ENCODE measurements around the gene MAPKAP1. TPM values are rescaled to one million over a fixed set of nuclear protein-coding genes. Genes with fewer than 3 reads are reported as not detected.

MAPKAP1 gene
- total RNA-seq, 2 experiments from 2014 or later = 66.2 to 78.8 TPM

DNA sequence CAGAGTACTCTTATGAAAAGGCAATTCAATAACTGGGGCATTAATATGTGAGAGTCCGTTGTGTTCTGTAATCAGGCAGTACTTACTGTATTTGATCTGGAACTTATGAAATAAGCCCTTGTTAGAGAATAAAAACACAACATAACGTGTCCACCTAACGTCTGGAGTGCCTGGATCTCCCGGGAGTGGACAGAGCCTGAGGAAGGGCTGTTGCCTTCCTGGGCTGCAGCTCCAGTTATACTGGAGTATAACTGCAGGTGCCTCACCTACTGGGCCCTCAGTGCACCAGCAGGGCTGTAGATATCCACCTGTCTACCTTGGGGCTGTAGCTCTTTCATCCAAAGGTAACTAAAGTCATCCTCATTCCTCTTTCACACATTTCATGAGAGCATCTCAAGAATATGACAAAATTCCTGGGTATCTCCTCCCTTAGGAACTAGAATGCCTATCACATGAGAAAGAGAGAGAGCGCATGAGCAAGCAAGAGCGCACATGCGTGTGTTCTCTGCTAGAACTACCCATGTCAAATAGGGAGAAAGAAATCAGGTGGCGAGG is 245.3 kb downstream of the MAPKAP1 start:
- no TSS peak for BruUV-seq (replicated peaks)
- H3K9me3 ChIP-seq (ENCODE audit: low read length) = peaks cover 7% of the 10 kb centered on the region; the same call in 1 of the 2 replicates
- H3K4me3 ChIP-seq (ENCODE audit: low read depth, low read length, poor library complexity, severe bottlenecking) = no peak overlapping the region
- no peak overlapping the region for H3K4me2 ChIP-seq (ENCODE audit: low read length)
- ChIA-PET POLR2A (no interaction called here), CTCF (ENCODE audit: unreplicated experiment) (no interaction called here)
- no peak overlapping the region for H2AFZ ChIP-seq (ENCODE audit: low read length)
- TF ChIP-seq CTCF (conservative IDR thresholded peaks at IDR 0.05; ENCODE audit: low read length) (no peak), EZH2phosphoT487 (IDR thresholded peaks at IDR 0.05; ENCODE audit: borderline replicate concordance, low read depth, low read length) (no peak)
- H3K79me2 ChIP-seq (ENCODE audit: insufficient read depth, low read depth, low read length) = no peaks in the 10 kb centered on the region
- H4K20me1 ChIP-seq (ENCODE audit: insufficient read depth, low read length) = no peaks in the 10 kb centered on the region
- no peaks in the 10 kb centered on the region for H3K4me1 ChIP-seq (ENCODE audit: insufficient read depth, low read length, poor library complexity, severe bottlenecking)
- intact Hi-C loops (cut with micrococcal nuclease; ENCODE audit: unreplicated experiment) = no loop called here
- peaks cover 8% of the 10 kb centered on the region for H3K36me3 ChIP-seq (ENCODE audit: insufficient read depth, low read length)
- no peak overlapping the region for H3K27ac ChIP-seq (ENCODE audit: low read depth, low read length, poor library complexity, severe bottlenecking)
- DNase-seq (ENCODE audit: low spot score) = no peak
- no peaks in the 10 kb centered on the region for H3K9me2 ChIP-seq (ENCODE audit: insufficient read depth, low read length)

- no peaks in the 10 kb centered on the region for H4K20me1 ChIP-seq (ENCODE audit: insufficient read depth, low read length)
- no peak for DNase-seq (ENCODE audit: low spot score)
- intact Hi-C loops (cut with micrococcal nuclease; ENCODE audit: unreplicated experiment) = no loop called here
- H3K9me2 ChIP-seq (ENCODE audit: insufficient read depth, low read length) = no peaks in the 10 kb centered on the region
- no peak overlapping the region for H3K4me3 ChIP-seq (ENCODE audit: low read depth, low read length, poor library complexity, severe bottlenecking)
- no TSS peak for BruUV-seq (replicated peaks)
- peaks cover 8% of the 10 kb centered on the region for H3K36me3 ChIP-seq (ENCODE audit: insufficient read depth, low read length)
- H3K27ac ChIP-seq (ENCODE audit: low read depth, low read length, poor library complexity, severe bottlenecking) = no peak overlapping the region
- H3K79me2 ChIP-seq (ENCODE audit: insufficient read depth, low read depth, low read length) = no peaks in the 10 kb centered on the region
- TF ChIP-seq EZH2phosphoT487 (IDR thresholded peaks at IDR 0.05; ENCODE audit: borderline replicate concordance, low read depth, low read length) = no peak
- no peaks in the 10 kb centered on the region for H3K4me1 ChIP-seq (ENCODE audit: insufficient read depth, low read length, poor library complexity, severe bottlenecking)
- H2AFZ ChIP-seq (ENCODE audit: low read length) = no peak overlapping the region
- CTCF ChIA-PET (ENCODE audit: unreplicated experiment) = no interaction called here
- H3K9me3 ChIP-seq (ENCODE audit: low read length) = peaks cover 13% of the 10 kb centered on the region; the same call in 1 of the 2 replicates
- POLR2A ChIA-PET = no interaction called here
- no peak overlapping the region for H3K4me2 ChIP-seq (ENCODE audit: low read length)
These were observed 245.9 kb downstream of the MAPKAP1 start for GRCh38 chr9:125460883-125461635.

DNA sequence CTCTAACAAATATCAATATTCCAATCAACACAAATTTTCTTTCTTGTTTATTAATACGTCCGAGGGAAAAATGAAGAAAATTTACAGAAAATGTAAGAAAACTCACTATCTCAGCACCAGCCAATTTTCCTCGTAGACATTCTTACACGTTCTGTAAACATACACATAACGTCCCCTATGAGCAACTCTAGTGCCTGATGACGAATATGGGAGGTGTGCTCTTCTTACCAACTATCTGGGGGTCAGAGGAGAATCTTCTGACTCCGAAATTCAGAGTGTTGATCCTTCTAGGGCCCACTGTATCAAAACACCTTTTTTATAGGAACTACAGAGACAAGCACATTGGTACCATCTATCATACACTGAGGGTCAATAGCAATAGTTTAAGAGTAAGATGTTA is 246.7 kb downstream of the MAPKAP1 start:
- TF ChIP-seq CTCF (conservative IDR thresholded peaks at IDR 0.05; ENCODE audit: low read length) (no peak), EZH2phosphoT487 (IDR thresholded peaks at IDR 0.05; ENCODE audit: borderline replicate concordance, low read depth, low read length) (no peak)
- CTCF ChIA-PET (ENCODE audit: unreplicated experiment) = no interaction called here
- H3K36me3 ChIP-seq (ENCODE audit: insufficient read depth, low read length) = peaks cover 8% of the 10 kb centered on the region
- intact Hi-C loops (cut with micrococcal nuclease; ENCODE audit: unreplicated experiment) = no loop called here
- no peaks in the 10 kb centered on the region for H3K79me2 ChIP-seq (ENCODE audit: insufficient read depth, low read depth, low read length)
- no TSS peak for BruUV-seq (replicated peaks)
- H3K4me3 ChIP-seq (ENCODE audit: low read depth, low read length, poor library complexity, severe bottlenecking) = no peak overlapping the region
- POLR2A ChIA-PET = no interaction called here
- H3K4me1 ChIP-seq (ENCODE audit: insufficient read depth, low read length, poor library complexity, severe bottlenecking) = no peaks in the 10 kb centered on the region
- H3K9me2 ChIP-seq (ENCODE audit: insufficient read depth, low read length) = no peaks in the 10 kb centered on the region
- no peak overlapping the region for H2AFZ ChIP-seq (ENCODE audit: low read length)
- H3K9me3 ChIP-seq (ENCODE audit: low read length) = peaks cover 20% of the 10 kb centered on the region; the same call in 1 of the 2 replicates
- H3K27ac ChIP-seq (ENCODE audit: low read depth, low read length, poor library complexity, severe bottlenecking) = no peak overlapping the region
- H4K20me1 ChIP-seq (ENCODE audit: insufficient read depth, low read length) = no peaks in the 10 kb centered on the region
- no peak for DNase-seq (ENCODE audit: low spot score)
- no peak overlapping the region for H3K4me2 ChIP-seq (ENCODE audit: low read length)
